Esophagus squamous epithelium (tissue), 4 donors: ENCODE measurements around the gene CDH24.

ENCODE experiments used
- POLR2A ChIP-seq, 4 donors: fragments of 450-650 bp; IDR thresholded peaks; one replicate each; pipeline ENCODE4 v1.6.1; 2017; ENCODE audit warnings: antibody characterized with exemption in 4 of 4, mild to moderate bottlenecking in 4 of 4, moderate library complexity in 3 of 4
- TF ChIP-seq, protein P1 (sequence below), 6 experiments: fragments of 450-650 bp in 4 of 6; fragments of 200-600 bp in 2 of 6; sonication (generic) in 2 of 6; IDR thresholded peaks; one replicate each; pipeline ENCODE4 v1.5.1; 2016 to 2019; ENCODE audit warnings: antibody characterized with exemption in 6 of 6, mild to moderate bottlenecking in 4 of 6, moderate library complexity in 4 of 6

DNA sequence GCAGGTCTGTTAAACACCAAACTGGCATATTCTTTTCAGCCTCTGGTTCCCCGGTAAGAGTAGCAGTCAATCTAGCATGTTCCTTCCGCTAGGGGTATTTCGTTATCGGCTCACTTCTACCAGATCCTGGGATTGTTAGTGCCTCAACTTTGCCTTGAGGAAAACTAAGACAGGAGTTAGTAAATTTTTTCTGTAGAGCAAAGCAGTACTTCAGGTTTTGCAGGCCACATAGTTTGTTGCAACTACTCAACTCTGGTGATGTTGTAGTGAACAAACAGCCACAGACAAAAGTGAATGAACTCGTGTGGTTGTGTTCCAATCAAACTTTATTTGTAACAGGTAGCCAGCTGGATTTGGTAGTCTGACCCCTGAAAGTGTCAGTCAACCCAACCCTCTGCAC lies 6.3 kb upstream of the CDH24 start:
- TF ChIP-seq, protein P1, sequence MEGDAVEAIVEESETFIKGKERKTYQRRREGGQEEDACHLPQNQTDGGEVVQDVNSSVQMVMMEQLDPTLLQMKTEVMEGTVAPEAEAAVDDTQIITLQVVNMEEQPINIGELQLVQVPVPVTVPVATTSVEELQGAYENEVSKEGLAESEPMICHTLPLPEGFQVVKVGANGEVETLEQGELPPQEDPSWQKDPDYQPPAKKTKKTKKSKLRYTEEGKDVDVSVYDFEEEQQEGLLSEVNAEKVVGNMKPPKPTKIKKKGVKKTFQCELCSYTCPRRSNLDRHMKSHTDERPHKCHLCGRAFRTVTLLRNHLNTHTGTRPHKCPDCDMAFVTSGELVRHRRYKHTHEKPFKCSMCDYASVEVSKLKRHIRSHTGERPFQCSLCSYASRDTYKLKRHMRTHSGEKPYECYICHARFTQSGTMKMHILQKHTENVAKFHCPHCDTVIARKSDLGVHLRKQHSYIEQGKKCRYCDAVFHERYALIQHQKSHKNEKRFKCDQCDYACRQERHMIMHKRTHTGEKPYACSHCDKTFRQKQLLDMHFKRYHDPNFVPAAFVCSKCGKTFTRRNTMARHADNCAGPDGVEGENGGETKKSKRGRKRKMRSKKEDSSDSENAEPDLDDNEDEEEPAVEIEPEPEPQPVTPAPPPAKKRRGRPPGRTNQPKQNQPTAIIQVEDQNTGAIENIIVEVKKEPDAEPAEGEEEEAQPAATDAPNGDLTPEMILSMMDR (IDR thresholded peaks at IDR 0.05) = no peak
- no peak for TF ChIP-seq POLR2A (IDR thresholded peaks at IDR 0.05)
